H9 (cell line): ENCODE results near the gene PTPN12. TPM values are rescaled to one million over a fixed set of nuclear protein-coding genes. Genes with fewer than 3 reads are reported as not detected.

Source experiments
- DNase-seq: peaks from one replicate; pipeline ENCODE4 v3.0.0-alpha.2; 2017
- H2AFZ ChIP-seq: one replicate; pipeline ENCODE4 v1.6.1; 2013; ENCODE audit warnings: mild to moderate bottlenecking, low read length, control low read depth, moderate library complexity
- H2AK5ac ChIP-seq: 2 replicates; pipeline ENCODE4 v1.6.1; 2013; ENCODE audit warnings: low read length, control low read depth, mixed read lengths; ENCODE audit not compliant: insufficient read length
- H2BK120ac ChIP-seq: one replicate; pipeline ENCODE4 v1.6.1; 2013; ENCODE audit warnings: low read depth, mild to moderate bottlenecking, low read length, control low read depth, inconsistent platforms; ENCODE audit not compliant: poor library complexity, severe bottlenecking
- H2BK12ac ChIP-seq: 2 replicates; pipeline ENCODE4 v1.6.1; 2013; ENCODE audit warnings: low read length, control low read depth, mixed read lengths, low read depth; ENCODE audit not compliant: insufficient read length
- H2BK15ac ChIP-seq: 2 replicates; pipeline ENCODE4 v1.6.1; 2013; ENCODE audit warnings: low read depth, low read length, control low read depth
- H2BK20ac ChIP-seq: one replicate; pipeline ENCODE4 v1.6.1; 2013; ENCODE audit warnings: low read depth, mild to moderate bottlenecking, low read length, control low read depth, inconsistent platforms; ENCODE audit not compliant: poor library complexity, severe bottlenecking
- H2BK5ac ChIP-seq: 2 replicates; pipeline ENCODE4 v1.6.1; 2013; ENCODE audit warnings: low read length, control low read depth, mixed read lengths; ENCODE audit not compliant: insufficient read length
- H3K14ac ChIP-seq: 2 replicates; pipeline ENCODE4 v1.6.1; 2013; ENCODE audit warnings: low read length, control low read depth; ENCODE audit not compliant: insufficient read depth
- H3K18ac ChIP-seq: 2 replicates; pipeline ENCODE4 v1.6.1; 2013; ENCODE audit warnings: low read depth, mild to moderate bottlenecking, mixed read lengths, low read length, control low read depth; ENCODE audit not compliant: insufficient read length
- H3K23ac ChIP-seq: 2 replicates; pipeline ENCODE4 v1.6.1; 2013; ENCODE audit warnings: low read length, control low read depth, mixed read lengths, low read depth; ENCODE audit not compliant: insufficient read length
- H3K23me2 ChIP-seq: 2 replicates; pipeline ENCODE4 v1.6.1; 2013; ENCODE audit warnings: low read depth, mild to moderate bottlenecking, mixed read lengths, low read length, control low read depth; ENCODE audit not compliant: insufficient read length, poor library complexity, severe bottlenecking
- H3K27ac ChIP-seq: 2 replicates; pipeline ENCODE4 v1.5.1; 2013; ENCODE audit warnings: low read length, control low read depth, mixed read lengths, low read depth; ENCODE audit not compliant: insufficient read length
- H3K27me3 ChIP-seq: 2 replicates; pipeline ENCODE4 v1.6.1; 2013; ENCODE audit warnings: low read length, control low read depth, inconsistent platforms; ENCODE audit not compliant: insufficient read depth
- H3K4ac ChIP-seq: 2 replicates; pipeline ENCODE4 v1.6.1; 2013; ENCODE audit warnings: low read depth, mild to moderate bottlenecking, control low read depth, inconsistent platforms, low read length, moderate library complexity
- H3K4me1 ChIP-seq: 2 replicates; pipeline ENCODE4 v1.6.1; 2013; ENCODE audit warnings: low read length, control low read depth, inconsistent platforms; ENCODE audit not compliant: insufficient read depth
- H3K4me2 ChIP-seq: 2 replicates; pipeline ENCODE4 v1.6.1; 2013; ENCODE audit warnings: low read length, control low read depth, mixed read lengths; ENCODE audit not compliant: insufficient read length, insufficient read depth
- H3K56ac ChIP-seq: 2 replicates; pipeline ENCODE4 v1.6.1; 2013; ENCODE audit warnings: low read depth, mild to moderate bottlenecking, mixed read lengths, low read length, control low read depth; ENCODE audit not compliant: insufficient read length
- H3K79me1 ChIP-seq: 2 replicates; pipeline ENCODE4 v1.6.1; 2013; ENCODE audit warnings: low read depth, mild to moderate bottlenecking, moderate library complexity, low read length, control low read depth, inconsistent platforms; ENCODE audit not compliant: insufficient read depth, poor library complexity, severe bottlenecking
- H3K79me2 ChIP-seq: 2 replicates; pipeline ENCODE4 v1.6.1; 2013; ENCODE audit warnings: low read length, control low read depth, inconsistent platforms; ENCODE audit not compliant: insufficient read depth
- H3K9ac ChIP-seq: 2 replicates; pipeline ENCODE4 v1.6.1; 2013; ENCODE audit warnings: low read length, control low read depth, mixed read lengths; ENCODE audit not compliant: insufficient read length; ENCODE audit errors: extremely low read depth
- H3K9me3 ChIP-seq: one replicate; pipeline ENCODE4 v1.6.1; 2013; ENCODE audit warnings: low read depth, low read length, inconsistent platforms; ENCODE audit not compliant: control insufficient read depth
- H3T11ph ChIP-seq: one replicate; pipeline ENCODE4 v1.6.1; 2013; ENCODE audit warnings: mild to moderate bottlenecking, low read length, control low read depth, inconsistent platforms
- H4K20me1 ChIP-seq: one replicate; pipeline ENCODE4 v1.6.1; 2013; ENCODE audit not compliant: control insufficient read depth, insufficient read length, insufficient read depth
- H4K5ac ChIP-seq: 2 replicates; pipeline ENCODE4 v1.6.1; 2013; ENCODE audit warnings: low read depth, mild to moderate bottlenecking, mixed read lengths, low read length, control low read depth; ENCODE audit not compliant: insufficient read length
- H4K8ac ChIP-seq: replicated peaks from 2 replicates; pipeline ENCODE4 v1.6.1; 2013; ENCODE audit warnings: low read length, control low read depth, mixed read lengths, low read depth; ENCODE audit not compliant: insufficient read length
- H4K91ac ChIP-seq: 2 replicates; pipeline ENCODE4 v1.6.1; 2013; ENCODE audit warnings: low read depth, mild to moderate bottlenecking, moderate library complexity, mixed read lengths, low read length, control low read depth; ENCODE audit not compliant: insufficient read length
- H3K27ac Mint-ChIP-seq, 3 experiments: 2 replicates in 2 of 3; 3 replicates in 1 of 3; pipeline ENCODE4 v1.8.0; 2020 to 2021; ENCODE audit warnings: mixed read lengths in 3 of 3, mild to moderate bottlenecking in 1 of 3, moderate library complexity in 1 of 3
- H3K27me3 Mint-ChIP-seq: 2 replicates; pipeline ENCODE4 v1.8.0; 2021; ENCODE audit warnings: low read depth, mild to moderate bottlenecking, moderate library complexity, mixed read lengths
- H3K36me3 Mint-ChIP-seq, 3 experiments: 2 replicates in 2 of 3; 3 replicates in 1 of 3; pipeline ENCODE4 v1.8.0; 2020 to 2021; ENCODE audit warnings: low read depth in 3 of 3, mixed read lengths in 3 of 3; ENCODE audit not compliant: insufficient read depth in 1 of 3
- H3K4me1 Mint-ChIP-seq, 2 experiments: 2 replicates each; pipeline ENCODE4 v1.8.0; 2020; ENCODE audit warnings: mixed read lengths in 2 of 2
- H3K4me3 Mint-ChIP-seq, 2 experiments: 2 replicates in 1 of 2; 3 replicates in 1 of 2; pipeline ENCODE4 v1.8.0; 2020 to 2021; ENCODE audit warnings: mild to moderate bottlenecking in 2 of 2, mixed read lengths in 2 of 2, moderate library complexity in 1 of 2
- H3K9me3 Mint-ChIP-seq, 2 experiments: 2 replicates in 1 of 2; 3 replicates in 1 of 2; pipeline ENCODE4 v1.8.0; 2020; ENCODE audit warnings: mild to moderate bottlenecking in 2 of 2, mixed read lengths in 2 of 2, moderate library complexity in 1 of 2
- WGBS: extraction: QIAGEN DNeasy Blood & Tissue Kit; methylation state at CpG from one replicate; pipeline ENCODE4 v1.1.7; 2013; ENCODE audit warnings: missing lambda C conversion rate, low lambda C conversion rate, mixed read lengths; ENCODE audit not compliant: insufficient read length; ENCODE audit errors: extremely low coverage; 5-methylcytosine and 5-hydroxymethylcytosine counted together
- total RNA-seq: library from RNA; stranded (reverse); gene quantifications from 2 replicates; pipeline ENCODE4 v1.2.1, GENCODE V29; 2021
- TF ChIP-seq, protein P1 (sequence below): fragments of 200-600 bp; sonication (generic); conservative IDR thresholded peaks from 3 replicates; pipeline ENCODE4 v1.8.0; 2021; ENCODE audit warnings: antibody characterized with exemption, mild to moderate bottlenecking

Gene PTPN12
- total RNA-seq, 1 experiment from 2014 or later = 128 TPM

DNA sequence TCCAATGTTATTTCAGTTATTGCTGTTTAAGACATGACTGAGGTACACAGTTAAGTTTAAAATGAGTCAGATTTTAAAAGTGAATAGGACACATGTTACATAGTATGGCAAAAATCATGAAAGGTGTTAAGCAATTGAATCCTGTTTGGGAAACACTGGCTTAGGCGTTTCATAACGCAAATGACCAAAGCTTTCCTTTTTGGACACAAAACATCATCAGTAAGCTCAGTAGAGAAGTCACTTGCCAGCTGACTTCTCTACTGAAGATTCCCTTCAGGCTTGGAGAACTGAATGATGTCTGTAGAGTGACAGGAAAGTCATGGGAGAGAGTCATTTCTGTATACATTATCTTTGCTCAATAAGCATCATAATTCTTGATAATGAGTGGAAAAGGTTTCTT is 94.7 kb downstream of the PTPN12 start:
- no peak for DNase-seq
- no peaks in the 10 kb centered on the region for H3K4me1 ChIP-seq
- H3K9me3 Mint-ChIP-seq = no peaks in the 10 kb centered on the region
- no peak overlapping the region for H3K4me3 Mint-ChIP-seq
- no peak overlapping the region for H2AFZ ChIP-seq
- H3K79me1 ChIP-seq = no peaks in the 10 kb centered on the region
- H4K5ac ChIP-seq = no peak overlapping the region
- H3K27me3 Mint-ChIP-seq = no peaks in the 10 kb centered on the region
- no peaks in the 10 kb centered on the region for H3K4me1 Mint-ChIP-seq
- no peak overlapping the region for H4K8ac ChIP-seq
- no peak overlapping the region for H3K27ac Mint-ChIP-seq
- peaks cover 16 to 70% (median 54%) of the 10 kb centered on the region in 3 experiments for H3K36me3 Mint-ChIP-seq
- WGBS = no CpG with 5 or more reads among the region's 2 CpGs
- no peak overlapping the region for H2BK12ac ChIP-seq
- H3K18ac ChIP-seq = no peak overlapping the region
- H3K9me3 ChIP-seq = no peaks in the 10 kb centered on the region
- H3K27me3 ChIP-seq = no peaks in the 10 kb centered on the region
- H3K56ac ChIP-seq = no peak overlapping the region
- no peak overlapping the region for H3K4me2 ChIP-seq
- no peak overlapping the region for H3K27ac ChIP-seq
- H4K91ac ChIP-seq = no peak overlapping the region
- no peak overlapping the region for H3K9ac ChIP-seq
- H3T11ph ChIP-seq = no peak overlapping the region
- H2AK5ac ChIP-seq = no peak overlapping the region
- no peaks in the 10 kb centered on the region for H3K23me2 ChIP-seq
- no peaks in the 10 kb centered on the region for H4K20me1 ChIP-seq
- no peak overlapping the region for H3K14ac ChIP-seq
- no peak overlapping the region for H2BK120ac ChIP-seq
- no peak overlapping the region for H3K4ac ChIP-seq
- no peak overlapping the region for H2BK5ac ChIP-seq
- H3K79me2 ChIP-seq = no peaks in the 10 kb centered on the region
- TF ChIP-seq, protein P1, sequence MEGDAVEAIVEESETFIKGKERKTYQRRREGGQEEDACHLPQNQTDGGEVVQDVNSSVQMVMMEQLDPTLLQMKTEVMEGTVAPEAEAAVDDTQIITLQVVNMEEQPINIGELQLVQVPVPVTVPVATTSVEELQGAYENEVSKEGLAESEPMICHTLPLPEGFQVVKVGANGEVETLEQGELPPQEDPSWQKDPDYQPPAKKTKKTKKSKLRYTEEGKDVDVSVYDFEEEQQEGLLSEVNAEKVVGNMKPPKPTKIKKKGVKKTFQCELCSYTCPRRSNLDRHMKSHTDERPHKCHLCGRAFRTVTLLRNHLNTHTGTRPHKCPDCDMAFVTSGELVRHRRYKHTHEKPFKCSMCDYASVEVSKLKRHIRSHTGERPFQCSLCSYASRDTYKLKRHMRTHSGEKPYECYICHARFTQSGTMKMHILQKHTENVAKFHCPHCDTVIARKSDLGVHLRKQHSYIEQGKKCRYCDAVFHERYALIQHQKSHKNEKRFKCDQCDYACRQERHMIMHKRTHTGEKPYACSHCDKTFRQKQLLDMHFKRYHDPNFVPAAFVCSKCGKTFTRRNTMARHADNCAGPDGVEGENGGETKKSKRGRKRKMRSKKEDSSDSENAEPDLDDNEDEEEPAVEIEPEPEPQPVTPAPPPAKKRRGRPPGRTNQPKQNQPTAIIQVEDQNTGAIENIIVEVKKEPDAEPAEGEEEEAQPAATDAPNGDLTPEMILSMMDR = no peak
- H3K23ac ChIP-seq = no peak overlapping the region
- no peak overlapping the region for H2BK15ac ChIP-seq
- H2BK20ac ChIP-seq = no peak overlapping the region
